HepG2 (cell line): ENCODE results near the gene MAP3K2. TPM values are rescaled to one million over a fixed set of nuclear protein-coding genes. Genes with fewer than 3 reads are reported as not detected.

ENCODE experiments used
- ARID5B ChIP-seq: IDR thresholded peaks from 2 replicates; pipeline ENCODE4 v1.4.0; 2020; ENCODE audit warnings: mild to moderate bottlenecking, missing genetic modification reagents
- CCDC6 ChIP-seq: sonication (generic); formaldehyde crosslinking; IDR thresholded peaks from 2 replicates; pipeline ENCODE4 v1.8.1; 2022; ENCODE audit warnings: mild to moderate bottlenecking, missing genetic modification reagents, moderate library complexity
- CREB1 ChIP-seq, 2 experiments: fragments of 450-650 bp in 1 of 2; IDR thresholded peaks; 2 replicates each; pipeline ENCODE4 v1.6.1; 2016 to 2017; ENCODE audit warnings: control low read depth in 1 of 2, mild to moderate bottlenecking in 1 of 2, missing compliant biosample characterization in 1 of 2, missing genetic modification characterization in 1 of 2
- FOXA3 ChIP-seq: IDR thresholded peaks from 2 replicates; pipeline ENCODE4 v1.6.1; 2016; ENCODE audit warnings: missing genetic modification reagents, missing compliant biosample characterization
- HES4 ChIP-seq: sonication (generic); formaldehyde crosslinking; IDR thresholded peaks from 2 replicates; pipeline ENCODE4 v1.9.0; 2021; ENCODE audit warnings: mild to moderate bottlenecking, missing genetic modification reagents, borderline replicate concordance
- HNRNPK ChIP-seq: fragments of 200-400 bp; formaldehyde crosslinking; IDR thresholded peaks from 2 replicates; pipeline ENCODE4 v1.6.1; 2018; ENCODE audit warnings: low read length, low read depth, moderate library complexity, mild to moderate bottlenecking; ENCODE audit not compliant: poor library complexity, severe bottlenecking
- IRF9 ChIP-seq: sonication (generic); formaldehyde crosslinking; IDR thresholded peaks from 2 replicates; pipeline ENCODE4 v1.8.0; 2022; ENCODE audit warnings: missing genetic modification reagents, mild to moderate bottlenecking, borderline replicate concordance
- MATR3 ChIP-seq: sonication (generic); formaldehyde crosslinking; IDR thresholded peaks from 2 replicates; pipeline ENCODE4 v1.4.0; 2020; ENCODE audit warnings: missing genetic modification reagents
- NR3C1 ChIP-seq: sonication (generic); formaldehyde crosslinking; IDR thresholded peaks from 2 replicates; pipeline ENCODE4 v1.4.0; 2020; ENCODE audit warnings: missing genetic modification reagents
- PHF8 ChIP-seq: sonication (generic); formaldehyde crosslinking; IDR thresholded peaks from 2 replicates; pipeline ENCODE4 v1.5.0; 2020; ENCODE audit warnings: missing genetic modification reagents
- RCOR2 ChIP-seq: IDR thresholded peaks from 2 replicates; pipeline ENCODE4 v1.6.1; 2016; ENCODE audit warnings: missing biosample characterization, missing genetic modification reagents
- REL ChIP-seq: sonication (generic); formaldehyde crosslinking; conservative IDR thresholded peaks from 2 replicates; pipeline ENCODE4 v1.8.0; 2022; ENCODE audit warnings: mild to moderate bottlenecking, missing genetic modification reagents, moderate library complexity
- RELA ChIP-seq: sonication (generic); formaldehyde crosslinking; IDR thresholded peaks from 2 replicates; pipeline ENCODE4 v1.4.0; 2020; ENCODE audit warnings: missing genetic modification reagents
- SP5 ChIP-seq: IDR thresholded peaks from 2 replicates; pipeline ENCODE4 v1.6.1; 2016; ENCODE audit warnings: low read depth, borderline replicate concordance
- ZBTB25 ChIP-seq: IDR thresholded peaks from 2 replicates; pipeline ENCODE4 v1.6.1; 2018; ENCODE audit warnings: missing genetic modification reagents
- ZZZ3 ChIP-seq: sonication (generic); formaldehyde crosslinking; IDR thresholded peaks from 2 replicates; pipeline ENCODE4 v1.4.0; 2020; ENCODE audit warnings: missing genetic modification reagents, mild to moderate bottlenecking, borderline replicate concordance
- polyA plus RNA-seq, 8 experiments: library from polyadenylated mRNA; depleted of rRNA in 3 of 8; stranded (reverse) in 7 of 8; unstranded in 1 of 8; fragments of >200 nt; fragmentation: Illumina TruSeq in 4 of 8; extraction: Trizol in 4 of 8; gene quantifications; 2 replicates each; pipeline versions ENCODE4 v1.2.1 to v1.2.3, GENCODE V29; 2011 to 2016; ENCODE audit warnings: low read depth in 4 of 8, missing spikeins in 1 of 8, mixed read lengths in 1 of 8; ENCODE audit not compliant: insufficient read depth in 1 of 8
- total RNA-seq, 5 experiments: library from RNA; depleted of rRNA; stranded (reverse); fragments of >200 nt; fragmentation: Illumina TruSeq; extraction: Trizol; gene quantifications; 2 replicates each; pipeline ENCODE4 v1.2.3, GENCODE V29; 2016; ENCODE audit warnings: low read depth in 1 of 5
- TF ChIP-seq, protein P1 (sequence below): IDR thresholded peaks from 2 replicates; pipeline ENCODE4 v1.6.1; 2016; ENCODE audit warnings: low read depth
- TF ChIP-seq, protein P2 (sequence below): sonication (generic); formaldehyde crosslinking; IDR thresholded peaks from 2 replicates; pipeline ENCODE4 v1.4.0; 2020; ENCODE audit warnings: missing genetic modification reagents, mild to moderate bottlenecking, borderline replicate concordance
- TF ChIP-seq, protein P3 (sequence below): sonication (generic); formaldehyde crosslinking; IDR thresholded peaks from 2 replicates; pipeline ENCODE4 v1.5.0; 2020; ENCODE audit warnings: missing genetic modification reagents

MAP3K2 gene
- total and polyA plus RNA-seq, 2 of the 13 experiments (the other 11 are each of a cell fraction or from before 2014, with no cell fraction given) = 12.2 to 37.2 TPM

DNA sequence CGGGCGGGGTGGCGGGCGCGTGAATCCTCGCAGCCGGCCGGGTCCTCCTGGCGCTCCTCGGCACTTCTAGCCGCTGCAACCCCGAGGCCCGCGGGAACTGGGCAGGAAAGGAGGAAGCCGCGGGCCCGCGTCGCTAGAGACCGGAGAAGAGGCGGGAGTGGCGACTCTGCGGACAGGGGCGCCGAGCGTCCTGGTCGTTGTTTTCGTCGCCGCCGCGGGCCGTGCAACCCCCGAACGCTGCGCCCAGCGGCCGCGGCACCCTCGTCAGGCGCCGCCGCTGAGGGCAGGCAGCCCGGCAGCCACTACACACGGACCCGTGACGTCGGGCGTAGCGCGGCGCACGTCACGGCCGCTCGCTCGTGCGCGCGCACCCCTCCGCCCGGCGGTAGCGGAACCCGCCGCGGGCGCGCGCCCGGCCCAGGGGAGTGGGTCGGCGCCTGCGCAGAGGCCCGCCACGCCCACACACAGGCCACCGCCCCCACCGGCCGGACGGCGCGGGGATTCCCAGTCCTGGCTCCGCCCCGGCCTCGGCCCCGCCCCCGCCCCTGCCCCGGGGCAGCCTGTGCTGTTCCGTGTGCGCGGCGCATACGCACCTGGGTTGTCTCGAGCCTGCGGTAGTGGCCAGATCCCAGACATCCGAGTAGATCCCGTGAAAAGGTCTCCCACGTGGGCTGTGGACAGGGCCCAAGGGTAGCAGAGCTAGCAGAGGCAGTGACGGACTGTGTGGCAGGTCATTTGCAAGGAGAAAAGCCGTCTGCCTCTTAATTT is at the start of gene MAP3K2 (continued):
- TF ChIP-seq ARID5B (CRISPR knock-in tag) = no peak
- TF ChIP-seq HES4 (CRISPR knock-in tag) = peak; percentile 81
- TF ChIP-seq, protein P1, sequence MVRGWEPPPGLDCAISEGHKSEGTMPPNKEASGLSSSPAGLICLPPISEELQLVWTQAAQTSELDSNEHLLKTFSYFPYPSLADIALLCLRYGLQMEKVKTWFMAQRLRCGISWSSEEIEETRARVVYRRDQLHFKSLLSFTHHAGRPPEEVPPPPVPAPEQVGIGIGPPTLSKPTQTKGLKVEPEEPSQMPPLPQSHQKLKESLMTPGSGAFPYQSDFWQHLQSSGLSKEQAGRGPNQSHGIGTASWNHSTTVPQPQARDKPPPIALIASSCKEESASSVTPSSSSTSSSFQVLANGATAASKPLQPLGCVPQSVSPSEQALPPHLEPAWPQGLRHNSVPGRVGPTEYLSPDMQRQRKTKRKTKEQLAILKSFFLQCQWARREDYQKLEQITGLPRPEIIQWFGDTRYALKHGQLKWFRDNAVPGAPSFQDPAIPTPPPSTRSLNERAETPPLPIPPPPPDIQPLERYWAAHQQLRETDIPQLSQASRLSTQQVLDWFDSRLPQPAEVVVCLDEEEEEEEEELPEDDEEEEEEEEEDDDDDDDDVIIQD (CRISPR knock-in tag) = no peak
- no peak; the same call in 1 of the 2 replicates for TF ChIP-seq ZZZ3
- TF ChIP-seq, protein P2, sequence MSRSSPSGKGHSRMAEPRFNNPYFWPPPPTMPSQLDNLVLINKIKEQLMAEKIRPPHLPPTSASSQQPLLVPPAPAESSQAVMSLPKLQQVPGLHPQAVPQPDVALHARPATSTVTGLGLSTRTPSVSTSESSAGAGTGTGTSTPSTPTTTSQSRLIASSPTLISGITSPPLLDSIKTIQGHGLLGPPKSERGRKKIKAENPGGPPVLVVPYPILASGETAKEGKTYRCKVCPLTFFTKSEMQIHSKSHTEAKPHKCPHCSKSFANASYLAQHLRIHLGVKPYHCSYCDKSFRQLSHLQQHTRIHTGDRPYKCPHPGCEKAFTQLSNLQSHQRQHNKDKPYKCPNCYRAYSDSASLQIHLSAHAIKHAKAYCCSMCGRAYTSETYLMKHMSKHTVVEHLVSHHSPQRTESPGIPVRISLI (CRISPR knock-in tag) = no peak
- 0 out of 2 replicates have a peak, but pooled peaks have one; percentile 12 for TF ChIP-seq RCOR2
- no peak for TF ChIP-seq IRF9 (CRISPR knock-in tag)
- TF ChIP-seq CREB1 (IDR thresholded peaks at IDR 0.05) = peak; percentile 95; the same call in 1 of the 2 replicates
- no peak for TF ChIP-seq CREB1 (CRISPR knock-in tag; IDR thresholded peaks at IDR 0.05)
- TF ChIP-seq REL (CRISPR knock-in tag) = no peak
- peak; percentile 26 for TF ChIP-seq HNRNPK
- no peak for TF ChIP-seq NR3C1 (CRISPR knock-in tag)
- TF ChIP-seq RELA (CRISPR knock-in tag) = peak; percentile 43; the same call in 1 of the 2 replicates
- TF ChIP-seq MATR3 (CRISPR knock-in tag) = no peak
- TF ChIP-seq ZBTB25 (CRISPR knock-in tag) = peak; percentile 21; the same call in 1 of the 2 replicates
- 0 out of 2 replicates have a peak, but pooled peaks have one; percentile 41 for TF ChIP-seq SP5 (CRISPR knock-in tag)
- TF ChIP-seq CCDC6 = peak; percentile 56; the same call in 1 of the 2 replicates
- TF ChIP-seq, protein P3, sequence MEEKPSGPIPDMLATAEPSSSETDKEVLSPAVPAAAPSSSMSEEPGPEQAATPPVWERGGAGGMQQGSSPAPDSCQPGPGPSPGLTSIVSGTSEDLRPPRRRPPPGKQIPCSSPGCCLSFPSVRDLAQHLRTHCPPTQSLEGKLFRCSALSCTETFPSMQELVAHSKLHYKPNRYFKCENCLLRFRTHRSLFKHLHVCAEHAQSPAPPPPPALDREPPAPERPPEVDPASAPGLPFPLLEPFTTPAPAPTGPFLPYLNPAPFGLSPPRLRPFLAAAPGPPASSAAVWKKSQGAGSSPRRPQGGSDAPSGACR = 0 out of 2 replicates have a peak, but pooled peaks have one; percentile 33
- TF ChIP-seq PHF8 (CRISPR knock-in tag) = peak; percentile 90
- no peak for TF ChIP-seq FOXA3 (CRISPR knock-in tag)
